Ovary (tissue), 9 donors: ENCODE results near the gene SEC24D. TPM values are rescaled to one million over a fixed set of nuclear protein-coding genes. Genes with fewer than 3 reads are reported as not detected.

Experiments used
- DNase-seq, 5 donors: peaks; one replicate each; pipeline ENCODE4 v3.0.0-alpha.2; 2019 to 2020
- H3K27ac ChIP-seq, 2 donors: fragments of 200-600 bp; one replicate each; pipeline versions ENCODE4 v1.5.1 to v1.8.0; 2019 to 2022
- H3K27me3 ChIP-seq: fragments of 200-600 bp; one replicate; pipeline ENCODE4 v1.8.0; 2022
- H3K36me3 ChIP-seq: fragments of 200-600 bp; sonication (generic); one replicate; pipeline ENCODE4 v1.5.1; 2019
- H3K4me1 ChIP-seq: one replicate; pipeline ENCODE4 v1.8.1; 2013; ENCODE audit warnings: mild to moderate bottlenecking, moderate library complexity; ENCODE audit not compliant: insufficient read depth
- H3K4me3 ChIP-seq: fragments of 200-600 bp; sonication (generic); one replicate; pipeline ENCODE4 v1.5.1; 2017
- H3K9me3 ChIP-seq, 2 donors: fragments of 200-600 bp in 1 of 2; sonication (generic) in 1 of 2; one replicate each; pipeline versions ENCODE4 v1.5.1 to v1.8.1; 2013 to 2019; ENCODE audit warnings: mild to moderate bottlenecking in 1 of 2, moderate library complexity in 1 of 2
- CTCF ChIP-seq, 3 donors: fragments of 450-650 bp in 2 of 3; fragments of 200-600 bp in 1 of 3; IDR thresholded peaks; one replicate each; pipeline versions ENCODE4 v1.5.1 to v1.8.0; 2016 to 2022; ENCODE audit warnings: antibody characterized with exemption in 3 of 3, mild to moderate bottlenecking in 1 of 3
- EP300 ChIP-seq: sonication (generic); formaldehyde crosslinking; IDR thresholded peaks from one replicate; pipeline ENCODE4 v1.6.1; 2017; ENCODE audit warnings: antibody characterized with exemption
- POLR2A ChIP-seq: fragments of 450-650 bp; IDR thresholded peaks from one replicate; pipeline ENCODE4 v1.6.1; 2017; ENCODE audit warnings: antibody characterized with exemption, mild to moderate bottlenecking, moderate library complexity
- WGBS, 3 donors: extraction: QIAGEN DNeasy Blood & Tissue Kit in 1 of 3; methylation state at CpG; one replicate each; pipeline versions ENCODE4 v1.1.5 to v1.1.7; 2013 to 2017; 5-methylcytosine and 5-hydroxymethylcytosine counted together
- intact Hi-C, 4 donors: fragments of 100-400 bp; cut with DNase I; formaldehyde crosslinking; loops; one replicate each; pipeline versions ENCODE4 v1.11.0 to v1.15.1; 2022 to 2023
- polyA plus RNA-seq, 2 donors: library from polyadenylated mRNA; stranded (reverse); fragments of 200-250 nt in 1 of 2; fragments of 350-450 nt in 1 of 2; fragmentation: Illumina TruSeq in 1 of 2; extraction: RNeasy Lipid Tissue Mini Kit (QIAGEN cat#74804) in 1 of 2; gene quantifications; one replicate each; pipeline ENCODE4 v1.2.3, GENCODE V29; 2013 to 2014
- total RNA-seq, 7 donors: library from RNA; depleted of rRNA in 2 of 7; stranded (reverse); fragments of >200 nt in 2 of 7; fragmentation: NEBNext Ultra II Directional in 3 of 7; extraction: Animal tissue kit (Norgen Biotek cat#: 25700) in 3 of 7; gene quantifications; one replicate each; pipeline versions ENCODE4 v1.1.0 to v1.2.4, GENCODE V29; 2016 to 2023
- donor health status: DM: no; HTN: no; CAD: no; lungs with moderate emphysema.
- donor health status: DM: no; HTN: no; CAD: no.
- donor health status: Bipolar disorder and iron deficiency.
- donor health status: DM: yes; HTN: yes; CAD: no.
- donor health status: DM: no; HTN: no; CAD: no.
- donor health status: DM: yes; HTN: yes; CAD: no.

SEC24D gene
- total and polyA plus RNA-seq, 9 donors = 15.4 to 53.0 (median 39.0) TPM

GRCh38 chr4:118751629-118752323 is 84.2 kb downstream of the SEC24D start:
- H3K27me3 ChIP-seq = no peaks in the 10 kb centered on the region
- H3K27ac ChIP-seq = no peak overlapping the region
- H3K4me3 ChIP-seq = no peak overlapping the region
- intact Hi-C loops = no loop called here
- no peak for DNase-seq
- no peaks in the 10 kb centered on the region for H3K36me3 ChIP-seq
- no peaks in the 10 kb centered on the region for H3K9me3 ChIP-seq
- TF ChIP-seq EP300 = no peak
- no peak for TF ChIP-seq CTCF (IDR thresholded peaks at IDR 0.05)
- TF ChIP-seq POLR2A = no peak
- H3K4me1 ChIP-seq = peaks cover 10% of the 10 kb centered on the region
- WGBS, 3 donors = 65 to 79% (median 72%) methylated on average over 2 of the region's 2 CpGs

- no peak for DNase-seq
- Histone ChIP-seq H3K27me3 (no peaks in the 10 kb centered on the region), H3K27ac (peak overlapping the region in 1 of 2 donors; percentile 53), H3K4me1 (peaks cover 11% of the 10 kb centered on the region), H3K36me3 (no peaks in the 10 kb centered on the region), H3K9me3 (no peaks in the 10 kb centered on the region), H3K4me3 (peak overlapping the region; percentile 4)
- WGBS, 3 donors = 11 to 19% (median 11%) methylated on average over 5 of the region's 5 CpGs
- intact Hi-C loops = loop anchor here (10.0 kb wide), 4 partner anchors 135 to 275 kb away; partner anchors contain the start of gene SYNPO2 (in 1 of the 4)
- no peak for TF ChIP-seq POLR2A
- TF ChIP-seq EP300 = no peak
- TF ChIP-seq CTCF (IDR thresholded peaks at IDR 0.05) = no peak
Observed at GRCh38 chr4:118749347-118749988, 86.5 kb downstream of the SEC24D start.

DNA sequence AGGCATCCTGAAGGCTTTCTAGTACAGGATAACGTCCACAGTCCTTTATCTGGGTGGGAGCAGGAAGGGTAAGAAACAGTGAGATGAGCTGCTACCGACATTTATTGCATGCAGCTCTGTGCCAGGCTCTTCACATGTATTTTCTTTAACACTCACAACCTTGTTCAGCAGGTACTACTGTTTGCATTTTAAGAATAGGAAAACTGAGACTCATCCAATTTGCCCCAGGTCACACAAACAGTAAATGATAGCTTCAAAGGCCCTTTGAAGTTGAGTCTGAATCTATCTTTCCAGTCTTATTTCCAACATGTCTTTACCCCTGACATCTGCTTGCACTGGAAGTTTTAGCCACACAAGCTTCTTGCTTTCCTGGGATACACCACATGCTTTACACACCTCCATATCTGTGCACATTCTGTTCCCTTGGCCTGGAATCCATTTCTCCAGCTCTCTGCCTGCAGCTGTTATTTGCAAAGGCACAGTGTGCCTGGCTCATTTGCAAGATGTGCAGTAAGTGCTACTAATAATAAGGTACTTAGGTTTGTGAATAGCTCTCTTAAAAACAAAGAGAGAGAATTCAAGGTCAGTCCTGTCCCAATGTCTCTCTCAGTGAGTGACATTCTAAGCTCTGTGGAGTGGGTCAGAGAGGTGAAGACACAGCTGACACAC is 89.5 kb downstream of the SEC24D start:
- TF ChIP-seq CTCF (IDR thresholded peaks at IDR 0.05) = no peak
- Histone ChIP-seq H3K36me3 (no peaks in the 10 kb centered on the region), H3K9me3 (no peaks in the 10 kb centered on the region), H3K27ac (no peak overlapping the region), H3K4me3 (no peak overlapping the region), H3K27me3 (no peaks in the 10 kb centered on the region), H3K4me1 (peaks cover 4% of the 10 kb centered on the region)
- 6 to 20% (median 17%) methylated on average over 2 of the region's 2 CpGs for WGBS, 3 donors
- peak in 3 of 5 donors; percentile 31 to 54 (median 52) for DNase-seq
- intact Hi-C loops = loop anchor here (10.0 kb wide), 4 partner anchors 138 to 278 kb away; partner anchors contain the start of gene SYNPO2 (in 1 of the 4)

DNA sequence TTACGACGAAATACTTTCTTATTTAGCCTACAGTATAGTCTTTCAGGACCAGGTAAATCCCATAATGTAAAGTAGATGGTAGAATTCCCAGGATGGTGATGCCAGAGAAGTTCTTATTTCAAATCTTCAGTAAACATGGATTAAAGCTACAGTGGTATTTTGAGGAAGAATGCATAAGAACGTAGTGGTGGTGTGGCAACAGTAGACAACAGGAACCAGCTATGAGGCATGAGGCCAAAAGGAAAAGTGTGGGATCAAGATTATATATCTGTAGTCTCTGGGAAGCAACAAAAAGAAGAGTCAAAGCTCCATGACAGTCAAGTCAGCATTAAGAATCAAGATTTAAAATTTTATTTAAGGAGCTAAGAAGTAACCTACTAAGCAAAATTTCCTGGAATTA is 90.6 kb downstream of the SEC24D start:
- no peak for TF ChIP-seq EP300
- no peak for TF ChIP-seq POLR2A
- no peak for TF ChIP-seq CTCF (IDR thresholded peaks at IDR 0.05)
- intact Hi-C loops = loop anchor here (10.0 kb wide), 4 partner anchors 139 to 279 kb away; partner anchors contain the start of gene SYNPO2 (in 1 of the 4)
- Histone ChIP-seq H3K27me3 (no peaks in the 10 kb centered on the region), H3K4me1 (peaks cover 4% of the 10 kb centered on the region), H3K4me3 (no peak overlapping the region), H3K27ac (no peak overlapping the region), H3K9me3 (no peaks in the 10 kb centered on the region), H3K36me3 (no peaks in the 10 kb centered on the region)
- WGBS, 3 donors = 77 to 84% (median 83%) methylated on average over 3 of the region's 3 CpGs
- DNase-seq = no peak
